OCI-LY1 (cell line): ENCODE results near the gene DAZAP1.

Experiments
- EZH2 ChIP-seq: fragments of 200-600 bp; sonication (generic), shearing (Covaris generic); IDR thresholded peaks from 2 replicates; pipeline ENCODE4 v1.8.0; 2017; ENCODE audit warnings: borderline replicate concordance, mixed run types, mild to moderate bottlenecking, antibody characterized with exemption, low read length, moderate library complexity, mixed read lengths
- TF ChIP-seq, protein P1 (sequence below): fragments of 200-600 bp; sonication (generic), shearing (Covaris generic); IDR thresholded peaks from 2 replicates; pipeline ENCODE4 v1.5.1; 2017; ENCODE audit warnings: mild to moderate bottlenecking, antibody characterized with exemption, low read length, moderate library complexity, mixed read lengths

- TF ChIP-seq, protein P1, sequence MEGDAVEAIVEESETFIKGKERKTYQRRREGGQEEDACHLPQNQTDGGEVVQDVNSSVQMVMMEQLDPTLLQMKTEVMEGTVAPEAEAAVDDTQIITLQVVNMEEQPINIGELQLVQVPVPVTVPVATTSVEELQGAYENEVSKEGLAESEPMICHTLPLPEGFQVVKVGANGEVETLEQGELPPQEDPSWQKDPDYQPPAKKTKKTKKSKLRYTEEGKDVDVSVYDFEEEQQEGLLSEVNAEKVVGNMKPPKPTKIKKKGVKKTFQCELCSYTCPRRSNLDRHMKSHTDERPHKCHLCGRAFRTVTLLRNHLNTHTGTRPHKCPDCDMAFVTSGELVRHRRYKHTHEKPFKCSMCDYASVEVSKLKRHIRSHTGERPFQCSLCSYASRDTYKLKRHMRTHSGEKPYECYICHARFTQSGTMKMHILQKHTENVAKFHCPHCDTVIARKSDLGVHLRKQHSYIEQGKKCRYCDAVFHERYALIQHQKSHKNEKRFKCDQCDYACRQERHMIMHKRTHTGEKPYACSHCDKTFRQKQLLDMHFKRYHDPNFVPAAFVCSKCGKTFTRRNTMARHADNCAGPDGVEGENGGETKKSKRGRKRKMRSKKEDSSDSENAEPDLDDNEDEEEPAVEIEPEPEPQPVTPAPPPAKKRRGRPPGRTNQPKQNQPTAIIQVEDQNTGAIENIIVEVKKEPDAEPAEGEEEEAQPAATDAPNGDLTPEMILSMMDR = no peak
- no peak for TF ChIP-seq EZH2
Observed at GRCh38 chr19:1389033-1389940, 18.1 kb upstream of the DAZAP1 start.
